K562 (cell line): ENCODE results near the gene PPP2R1B. TPM values are rescaled to one million over a fixed set of nuclear protein-coding genes. Genes with fewer than 3 reads are reported as not detected.

ENCODE experiments used
- ZBED1 ChIP-seq: IDR thresholded peaks from 2 replicates; pipeline ENCODE4 v1.6.1; 2014
- ZFP91 ChIP-seq: sonication (generic); formaldehyde crosslinking; IDR thresholded peaks from 2 replicates; pipeline ENCODE4 v1.8.0; 2022; ENCODE audit warnings: mild to moderate bottlenecking, missing genetic modification reagents
- ZNF407 ChIP-seq: fragments of 450-650 bp; IDR thresholded peaks from 2 replicates; pipeline ENCODE4 v1.6.1; 2016; ENCODE audit warnings: low read depth
- ZNF445 ChIP-seq: fragments of 250-450 bp; sonication (Bioruptor Pico); IDR thresholded peaks from 2 replicates; pipeline ENCODE4 v1.4.0; 2020; ENCODE audit warnings: low read depth, mild to moderate bottlenecking, moderate library complexity
- ZNF75A ChIP-seq: fragments of 450-650 bp; formaldehyde crosslinking; IDR thresholded peaks from 2 replicates; pipeline ENCODE4 v1.4.0; 2020; ENCODE audit warnings: mild to moderate bottlenecking
- polyA plus RNA-seq, 8 experiments: library from polyadenylated mRNA; depleted of rRNA in 4 of 8; stranded (reverse) in 5 of 8; unstranded in 3 of 8; fragments of >200 nt; fragmentation: Nextera tagmentation in 2 of 8; fragmentation: Illumina TruSeq in 1 of 8; extraction: Ambion mirVana in 2 of 8; extraction: Trizol in 1 of 8; gene quantifications; 2 replicates each; pipeline versions ENCODE4 v1.2.1 to v1.2.3, GENCODE V29; 2011 to 2014; ENCODE audit warnings: inconsistent platforms in 1 of 8, missing spikeins in 1 of 8
- total RNA-seq, 7 experiments: library from RNA; depleted of rRNA in 6 of 7; stranded (reverse); fragments of >200 nt in 6 of 7; fragmentation: Illumina TruSeq in 2 of 7; extraction: Trizol in 2 of 7; gene quantifications; 2 replicates each; pipeline versions ENCODE4 v1.2.1 to v1.2.3, GENCODE V29; 2011 to 2021; ENCODE audit warnings: low replicate concordance in 1 of 7

PPP2R1B gene
- total and polyA plus RNA-seq, 9 of the 15 experiments (the other 6 are each of a cell fraction or from before 2014, with no cell fraction given) = 24.6 to 68.5 (median 39.8) TPM

- TF ChIP-seq ZNF407 (no peak), ZBED1 (no peak), ZNF445 (CRISPR knock-in tag) (no peak), ZFP91 (no peak), ZNF75A (CRISPR knock-in tag) (no peak)
- TF ChIP-seq, all 486 proteins: peak for 0
Measured at GRCh38 chr11:111734101-111734953, 31.9 kb downstream of the PPP2R1B start (continued).
